ENCODE results near the gene LACTBL1.
"Not testable (repeated sequence)": the region's sequence is repeated elsewhere in the genome, so short reads cannot be mapped to it uniquely, and the experiment has no call there.

LACTBL1 gene

GRCh38 chr1:22976127-22976460 is 3.4 kb upstream of the LACTBL1 start:
- no peak for DNase-seq

- no peak for DNase-seq
These were observed 3.0 kb upstream of the LACTBL1 start for GRCh38 chr1:22975694-22976093.

- DNase-seq: no peak
These were observed 858 bp downstream of the LACTBL1 start for GRCh38 chr1:22971611-22972405.

- no peak for DNase-seq
These were observed 1.5 kb downstream of the LACTBL1 start for GRCh38 chr1:22971161-22971560.

- no peak for DNase-seq
These were observed 2.6 kb downstream of the LACTBL1 start for GRCh38 chr1:22970096-22970495.

- DNase-seq: no peak
These were observed 3.4 kb downstream of the LACTBL1 start for GRCh38 chr1:22969304-22969709.

GRCh38 chr1:22967833-22968232 is 4.8 kb downstream of the LACTBL1 start:
- DNase-seq: no peak

GRCh38 chr1:22966309-22966708 is 6.4 kb downstream of the LACTBL1 start:
- no peak for DNase-seq

GRCh38 chr1:22963044-22963677 is 9.5 kb downstream of the LACTBL1 start:
- no peak for DNase-seq

GRCh38 chr1:22962558-22962957 is 10.1 kb downstream of the LACTBL1 start:
- DNase-seq: no peak

GRCh38 chr1:22959545-22960360 is 12.9 kb downstream of the LACTBL1 start:
- no peak for DNase-seq

- DNase-seq: no peak
These were observed 14.1 kb downstream of the LACTBL1 start for GRCh38 chr1:22958556-22958955.

GRCh38 chr1:22957066-22957465 is 15.6 kb downstream of the LACTBL1 start:
- no peak for DNase-seq

GRCh38 chr1:22955146-22955545 is 17.5 kb downstream of the LACTBL1 start:
- DNase-seq: no peak

GRCh38 chr1:22953740-22954141 is 18.9 kb downstream of the LACTBL1 start:
- DNase-seq: no peak

- no peak for DNase-seq
These were observed 19.5 kb downstream of the LACTBL1 start for GRCh38 chr1:22953057-22953739.

- DNase-seq: no peak
These were observed 20.0 kb downstream of the LACTBL1 start for GRCh38 chr1:22952694-22953056.

- no peak for DNase-seq
These were observed 20.9 kb downstream of the LACTBL1 start for GRCh38 chr1:22951796-22952195.

GRCh38 chr1:22949822-22950331 is 22.8 kb downstream of the LACTBL1 start:
- DNase-seq: no peak

GRCh38 chr1:22945171-22945570 is 27.5 kb downstream of the LACTBL1 start:
- DNase-seq: not testable (repeated sequence)

- DNase-seq: no peak
These were observed 28.2 kb downstream of the LACTBL1 start for GRCh38 chr1:22944346-22945055.

GRCh38 chr1:22941257-22941656 is 31.4 kb downstream of the LACTBL1 start:
- DNase-seq: no peak
